HG03175 (cell line): ENCODE results near the gene ARMC2.
"Not testable (repeated sequence)": the region's sequence is repeated elsewhere in the genome, so short reads cannot be mapped to it uniquely, and the experiment has no call there.

Experiments used
- ATAC-seq: cut with Tn5 transposase; IDR thresholded peaks from one replicate; pipeline ENCODE4 v1.9.1; 2021; ENCODE audit warnings: mild to moderate bottlenecking, moderate library complexity; ENCODE audit not compliant: unreplicated experiment

The ARMC2 gene

GRCh38 chr6:108914235-108915022, 66.2 kb downstream of the ARMC2 start:
- ATAC-seq: no peak

- no peak for ATAC-seq
These were observed 67.0 kb downstream of the ARMC2 start for GRCh38 chr6:108915258-108915657.

GRCh38 chr6:108916026-108916686, 67.9 kb downstream of the ARMC2 start:
- ATAC-seq: no peak

- no peak for ATAC-seq
These were observed 72.5 kb downstream of the ARMC2 start for GRCh38 chr6:108920751-108921150.

GRCh38 chr6:108921547-108922361, 73.5 kb downstream of the ARMC2 start:
- no peak for ATAC-seq

- ATAC-seq: no peak
These were observed 74.3 kb downstream of the ARMC2 start for GRCh38 chr6:108922499-108922898.

- ATAC-seq: no peak
These were observed 79.7 kb downstream of the ARMC2 start for GRCh38 chr6:108927927-108928326.

GRCh38 chr6:108928650-108929049, 80.4 kb downstream of the ARMC2 start:
- no peak for ATAC-seq

GRCh38 chr6:108931090-108931489, 82.9 kb downstream of the ARMC2 start:
- not testable (repeated sequence) for ATAC-seq

- no peak for ATAC-seq
These were observed 88.9 kb downstream of the ARMC2 start for GRCh38 chr6:108937170-108937569.

- ATAC-seq: no peak
These were observed 92.5 kb downstream of the ARMC2 start for GRCh38 chr6:108940741-108941140.

- no peak for ATAC-seq
These were observed 93.1 kb downstream of the ARMC2 start for GRCh38 chr6:108941281-108941680.

GRCh38 chr6:108941859-108942258, 93.6 kb downstream of the ARMC2 start:
- no peak for ATAC-seq

- no peak for ATAC-seq
These were observed 94.6 kb downstream of the ARMC2 start for GRCh38 chr6:108942556-108943492.

GRCh38 chr6:108944071-108944470, 95.8 kb downstream of the ARMC2 start:
- ATAC-seq: no peak

GRCh38 chr6:108944707-108945680, 96.8 kb downstream of the ARMC2 start:
- no peak for ATAC-seq

GRCh38 chr6:108945681-108946159, 97.5 kb downstream of the ARMC2 start:
- ATAC-seq: no peak

- no peak for ATAC-seq
These were observed 98.5 kb downstream of the ARMC2 start for GRCh38 chr6:108946695-108947094.
